T-cell (primary cell): Measurements from ENCODE around the gene MRPL14. TPM values are rescaled to one million over a fixed set of nuclear protein-coding genes. Genes with fewer than 3 reads are reported as not detected.
A peak's percentile ranks its signal among the peaks of the same experiment; 100 is the strongest.

Experiments
- ATAC-seq, 4 experiments: fragments of 200-7000 bp in 3 of 4; fragments of 150-1000 bp in 1 of 4; cut with Tn5 transposase; replicated peaks in 1 of 4; 1 replicate in 3 of 4; 2 replicates in 1 of 4; pipeline ENCODE4 v1.10.0; 2021; ENCODE audit warnings: moderate library complexity in 3 of 4, mild to moderate bottlenecking in 2 of 4, moderate number of reproducible peaks in 1 of 4
- CTCF ChIA-PET, 2 donors: fragments of 300-600 bp; sonication (Branson Sonifier 250); formaldehyde crosslinking; loops; one replicate each; lab custom pipeline; 2022; ENCODE audit warnings: antibody characterized with exemption in 2 of 2; lab: Charles Lee
- POLR2A ChIA-PET, 2 donors: fragments of 300-600 bp; sonication (Branson Sonifier 250); formaldehyde crosslinking; loops; one replicate each; lab custom pipeline; 2022; ENCODE audit warnings: antibody characterized with exemption in 2 of 2; lab: Charles Lee
- DNase-seq, 35 experiments: peaks; one replicate each; pipeline versions ENCODE4 v3.0.0 to v3.0.0-alpha.2; 2013 to 2023
- H3K27ac ChIP-seq: one replicate; pipeline ENCODE4 v1.5.1; 2013; ENCODE audit warnings: low read length
- H3K27me3 ChIP-seq, 2 experiments: replicated peaks in 1 of 2; 1 replicate in 1 of 2; 2 replicates in 1 of 2; pipeline versions ENCODE4 v1.6.1 to v1.7.0; 2013; ENCODE audit warnings: low read length in 1 of 2, mixed read lengths in 1 of 2; ENCODE audit not compliant: control insufficient read depth in 2 of 2, insufficient read depth in 2 of 2; ENCODE audit errors: extremely low read depth in 1 of 2
- H3K36me3 ChIP-seq, 2 donors: 1 replicate in 1 of 2; 2 replicates in 1 of 2; pipeline versions ENCODE4 v1.6.1 to v1.7.0; 2013; ENCODE audit warnings: low read length in 1 of 2; ENCODE audit not compliant: control insufficient read depth in 2 of 2, insufficient read depth in 1 of 2; ENCODE audit errors: extremely low read depth in 1 of 2
- H3K4me1 ChIP-seq, 2 experiments: 1 replicate in 1 of 2; 2 replicates in 1 of 2; pipeline versions ENCODE4 v1.6.1 to v1.7.0; 2013; ENCODE audit warnings: low read length in 2 of 2, mixed read lengths in 1 of 2; ENCODE audit not compliant: insufficient read depth in 2 of 2, control insufficient read depth in 1 of 2; ENCODE audit errors: extremely low read depth in 1 of 2
- H3K4me3 ChIP-seq, 2 donors: 1 replicate in 1 of 2; 2 replicates in 1 of 2; pipeline versions ENCODE4 v1.5.1 to v1.7.0; 2013; ENCODE audit warnings: mild to moderate bottlenecking in 2 of 2, low read length in 1 of 2, moderate library complexity in 1 of 2; ENCODE audit not compliant: control insufficient read depth in 1 of 2; ENCODE audit errors: extremely low read depth in 1 of 2
- H3K9me3 ChIP-seq: 2 replicates; pipeline ENCODE4 v1.7.0; 2013
- H3K27ac Mint-ChIP-seq, 2 donors: one replicate each; pipeline ENCODE4 v1.8.0; 2020 to 2021; ENCODE audit warnings: mild to moderate bottlenecking in 2 of 2, mixed read lengths in 2 of 2
- H3K27me3 Mint-ChIP-seq, 2 donors: one replicate each; pipeline ENCODE4 v1.8.0; 2021 to 2022; ENCODE audit warnings: mixed read lengths in 2 of 2
- H3K36me3 Mint-ChIP-seq: one replicate; pipeline ENCODE4 v1.8.0; 2021; ENCODE audit warnings: mixed read lengths
- H3K4me1 Mint-ChIP-seq, 3 donors: one replicate each; pipeline ENCODE4 v1.8.0; 2020 to 2022; ENCODE audit warnings: mixed read lengths in 3 of 3, mild to moderate bottlenecking in 1 of 3
- H3K4me3 Mint-ChIP-seq, 3 donors: one replicate each; pipeline ENCODE4 v1.8.0; 2020 to 2022; ENCODE audit warnings: mild to moderate bottlenecking in 3 of 3, mixed read lengths in 3 of 3, moderate library complexity in 3 of 3
- H3K9me3 Mint-ChIP-seq, 3 donors: one replicate each; pipeline ENCODE4 v1.8.0; 2020 to 2022; ENCODE audit warnings: mixed read lengths in 3 of 3
- WGBS: methylation state at CpG from one replicate; pipeline ENCODE4 v1.1.5; 2013; ENCODE audit warnings: missing lambda C conversion rate; ENCODE audit not compliant: insufficient coverage; 5-methylcytosine and 5-hydroxymethylcytosine counted together
- total RNA-seq, 35 experiments: library from RNA in 6 of 35; stranded (reverse) in 6 of 35; fragments of 120-200 nt in 1 of 35; gene quantifications; one replicate each; pipeline versions ENCODE4 v1.2.1 to v1.2.4 and lab custom pipeline; 2013 to 2026

Gene MRPL14
- total RNA-seq, 5 donors from 2014 or later (not counting 1 experiment from before 2014, with no cell fraction given), result 12.0 to 24.2 (median 22.3) TPM

- H3K4me3 Mint-ChIP-seq, result peak overlapping the region in 1 of 3 donors; percentile 2
- WGBS, result 100% methylated on average over 2 of the region's 4 CpGs
- POLR2A ChIA-PET, result interaction anchor here in 1 of 2 donors (0.7 kb wide), 1 partner anchor 333 kb away, joined by 5 read pairs; no protein-coding TSS in a partner anchor
Measured at GRCh38 chr6:44120692-44121443, 6.4 kb downstream of the MRPL14 start.

GRCh38 chr6:44119704-44120262, 7.5 kb downstream of the MRPL14 start:
- ChIA-PET POLR2A (no interaction called here), CTCF (no interaction called here)
- Mint-ChIP-seq H3K36me3 (peaks cover 15% of the 10 kb centered on the region), H3K9me3 (no peaks in the 10 kb centered on the region), H3K4me1 (peaks cover 74 to 86% (median 80%) of the 10 kb centered on the region in 3 donors), H3K27me3 (no peaks in the 10 kb centered on the region), H3K27ac (no peak overlapping the region), H3K4me3 (peak overlapping the region in 1 of 3 donors; percentile 2)
- Histone ChIP-seq H3K36me3 (peaks cover 6 to 20% of the 10 kb centered on the region in 2 donors), H3K27ac (no peak overlapping the region), H3K4me3 (no peak overlapping the region), H3K9me3 (no peaks in the 10 kb centered on the region), H3K27me3 (no peaks in the 10 kb centered on the region), H3K4me1 (peaks cover 29 to 49% of the 10 kb centered on the region in 2 experiments)
- DNase-seq (no peak), ATAC-seq (no peak)
- 67% methylated on average over 3 of the region's 5 CpGs for WGBS

More at GRCh38 chr6:44120692-44121443, 6.4 kb downstream of the MRPL14 start:
- Histone ChIP-seq H3K36me3 (peaks cover 2 to 10% of the 10 kb centered on the region in 2 donors), H3K4me3 (no peak overlapping the region), H3K27ac (no peak overlapping the region), H3K27me3 (no peaks in the 10 kb centered on the region), H3K9me3 (no peaks in the 10 kb centered on the region), H3K4me1 (peaks cover 34 to 56% of the 10 kb centered on the region in 2 experiments)
- CTCF ChIA-PET, result no interaction called here
- no peak for ATAC-seq
- H3K4me1 Mint-ChIP-seq, result peaks cover 84 to 88% (median 87%) of the 10 kb centered on the region in 3 donors
- peaks cover 6% of the 10 kb centered on the region for H3K36me3 Mint-ChIP-seq
- peak overlapping the region in 1 of 2 donors; percentile 27 for H3K27ac Mint-ChIP-seq
- H3K9me3 Mint-ChIP-seq, result no peaks in the 10 kb centered on the region
- DNase-seq, result no peak
- H3K27me3 Mint-ChIP-seq, result no peaks in the 10 kb centered on the region

- no CpG with 5 or more reads among the region's 6 CpGs for WGBS
- CTCF ChIA-PET, result interaction anchor here (0.5 to 1.5 kb wide), 4 partner anchors 18 to 1374 kb away, joined by 3 read pairs; no protein-coding TSS in a partner anchor
- POLR2A ChIA-PET, result no interaction called here
- peaks cover 8 to 31% of the 10 kb centered on the region in 2 experiments for H3K4me1 ChIP-seq
- H3K9me3 ChIP-seq, result no peaks in the 10 kb centered on the region
- no peak overlapping the region for H3K27ac ChIP-seq
- Mint-ChIP-seq H3K4me1 (peaks cover 52 to 63% (median 58%) of the 10 kb centered on the region in 3 donors), H3K27ac (peak overlapping the region; percentile 11 to 41), H3K36me3 (peaks cover 28% of the 10 kb centered on the region), H3K4me3 (no peak overlapping the region), H3K27me3 (no peaks in the 10 kb centered on the region), H3K9me3 (no peaks in the 10 kb centered on the region)
- no peak overlapping the region for H3K4me3 ChIP-seq
- ATAC-seq, result no peak
- H3K27me3 ChIP-seq, result no peaks in the 10 kb centered on the region
- peaks cover 14 to 38% of the 10 kb centered on the region in 2 donors for H3K36me3 ChIP-seq
- DNase-seq, result no peak
Measured at GRCh38 chr6:44117397-44118128, 9.7 kb downstream of the MRPL14 start.

- Histone ChIP-seq H3K36me3 (peaks cover 14 to 45% of the 10 kb centered on the region in 2 donors), H3K27ac (no peak overlapping the region), H3K4me1 (peaks cover 6 to 24% of the 10 kb centered on the region in 2 experiments), H3K27me3 (no peaks in the 10 kb centered on the region), H3K9me3 (no peaks in the 10 kb centered on the region), H3K4me3 (no peak overlapping the region)
- no peaks in the 10 kb centered on the region for H3K9me3 Mint-ChIP-seq
- peaks cover 35% of the 10 kb centered on the region for H3K36me3 Mint-ChIP-seq
- peak overlapping the region; percentile 11 to 31 for H3K27ac Mint-ChIP-seq
- ATAC-seq (no peak), DNase-seq (no peak)
- 86% methylated on average over 1 of the region's 4 CpGs for WGBS
- CTCF ChIA-PET, result interaction anchor here (0.5 to 1.5 kb wide), 3 partner anchors 18 to 487 kb away, joined by 3 read pairs; no protein-coding TSS in a partner anchor
- POLR2A ChIA-PET, result no interaction called here
- no peak overlapping the region for H3K4me3 Mint-ChIP-seq
- H3K27me3 Mint-ChIP-seq, result no peaks in the 10 kb centered on the region
- H3K4me1 Mint-ChIP-seq, result peaks cover 46 to 57% (median 52%) of the 10 kb centered on the region in 3 donors
Measured at GRCh38 chr6:44116641-44117382, 10.4 kb downstream of the MRPL14 start.

GRCh38 chr6:44115866-44116265, 11.4 kb downstream of the MRPL14 start:
- Histone ChIP-seq H3K4me3 (no peak overlapping the region), H3K4me1 (peaks cover 5 to 16% of the 10 kb centered on the region in 2 experiments), H3K36me3 (peaks cover 16 to 55% of the 10 kb centered on the region in 2 donors), H3K9me3 (no peaks in the 10 kb centered on the region), H3K27me3 (no peaks in the 10 kb centered on the region), H3K27ac (no peak overlapping the region)
- no CpG with 5 or more reads among the region's 5 CpGs for WGBS
- Mint-ChIP-seq H3K4me3 (no peak overlapping the region), H3K27ac (no peak overlapping the region), H3K9me3 (no peaks in the 10 kb centered on the region), H3K4me1 (peaks cover 45 to 55% (median 48%) of the 10 kb centered on the region in 3 donors), H3K27me3 (no peaks in the 10 kb centered on the region), H3K36me3 (peaks cover 45% of the 10 kb centered on the region)
- DNase-seq (no peak), ATAC-seq (no peak)
- ChIA-PET CTCF (interaction anchor here in 1 of 2 donors (0.5 to 0.6 kb wide), 2 partner anchors 18 to 199 kb away, joined by 3 read pairs; no protein-coding TSS in a partner anchor), POLR2A (no interaction called here)
